Lower leg skin (tissue), 4 donors: ENCODE data around the gene EXOC6B. TPM values are rescaled to one million over a fixed set of nuclear protein-coding genes. Genes with fewer than 3 reads are reported as not detected.

Experiments
- DNase-seq, 2 donors: peaks; one replicate each; pipeline ENCODE4 v3.0.0-alpha.2; 2019; ENCODE audit warnings: low spot score in 2 of 2
- H3K4me3 ChIP-seq: fragments of 200-600 bp; sonication (generic); 2 replicates; pipeline ENCODE4 v1.5.1; 2017; ENCODE audit warnings: mild to moderate bottlenecking, low read depth; ENCODE audit not compliant: poor library complexity, severe bottlenecking
- CTCF ChIP-seq, 3 donors: fragments of 450-650 bp; IDR thresholded peaks; one replicate each; pipeline ENCODE4 v1.5.1; 2016; ENCODE audit warnings: antibody characterized with exemption in 3 of 3, mild to moderate bottlenecking in 3 of 3, moderate library complexity in 2 of 3
- POLR2A ChIP-seq, 2 donors: fragments of 450-650 bp; IDR thresholded peaks; one replicate each; pipeline ENCODE4 v1.6.1; 2016 to 2017; ENCODE audit warnings: antibody characterized with exemption in 2 of 2, mild to moderate bottlenecking in 1 of 2, moderate library complexity in 1 of 2
- WGBS, 2 donors: methylation state at CpG; one replicate each; pipeline ENCODE4 v1.1.5; 2018; 5-methylcytosine and 5-hydroxymethylcytosine counted together
- intact Hi-C: fragments of 100-400 bp; cut with DNase I; formaldehyde crosslinking; loops from one replicate; pipeline ENCODE4 v1.15.0; 2023; ENCODE audit warnings: low total_unique reads
- total RNA-seq, 4 donors: library from RNA; depleted of rRNA; stranded (reverse); fragments of >200 nt; gene quantifications; one replicate each; pipeline ENCODE4 v1.1.0, GENCODE V29; 2016

Gene EXOC6B
- total RNA-seq, 4 donors from 2014 or later, result 85.8 to 164 (median 103) TPM

DNA sequence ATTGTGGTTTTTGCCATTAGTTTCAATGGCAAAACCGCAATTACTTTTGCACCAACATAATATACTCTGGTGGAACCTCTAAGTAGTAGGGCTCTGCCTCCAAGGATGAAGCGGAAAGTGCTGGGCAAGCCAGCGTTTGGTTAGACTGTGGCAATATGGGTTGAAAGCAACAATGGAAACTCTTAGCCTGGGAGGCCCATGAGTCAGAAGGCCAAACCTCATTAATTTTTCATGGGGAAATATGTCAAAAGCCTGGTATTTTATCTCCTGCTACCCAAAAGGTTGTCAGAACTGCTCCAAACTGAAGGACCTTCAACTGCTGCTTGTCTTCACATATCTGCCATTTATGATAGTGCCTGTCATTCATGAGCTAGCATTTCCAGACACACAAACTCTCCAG, 499.1 kb downstream of the EXOC6B start:
- TF ChIP-seq CTCF (IDR thresholded peaks at IDR 0.05), result no peak
- no peak for TF ChIP-seq POLR2A (IDR thresholded peaks at IDR 0.05)
- intact Hi-C loops, result no loop called here
- WGBS, 2 donors, result 83 to 85% methylated on average over 3 of the region's 3 CpGs
- no peak for DNase-seq
- no peak overlapping the region for H3K4me3 ChIP-seq

DNA sequence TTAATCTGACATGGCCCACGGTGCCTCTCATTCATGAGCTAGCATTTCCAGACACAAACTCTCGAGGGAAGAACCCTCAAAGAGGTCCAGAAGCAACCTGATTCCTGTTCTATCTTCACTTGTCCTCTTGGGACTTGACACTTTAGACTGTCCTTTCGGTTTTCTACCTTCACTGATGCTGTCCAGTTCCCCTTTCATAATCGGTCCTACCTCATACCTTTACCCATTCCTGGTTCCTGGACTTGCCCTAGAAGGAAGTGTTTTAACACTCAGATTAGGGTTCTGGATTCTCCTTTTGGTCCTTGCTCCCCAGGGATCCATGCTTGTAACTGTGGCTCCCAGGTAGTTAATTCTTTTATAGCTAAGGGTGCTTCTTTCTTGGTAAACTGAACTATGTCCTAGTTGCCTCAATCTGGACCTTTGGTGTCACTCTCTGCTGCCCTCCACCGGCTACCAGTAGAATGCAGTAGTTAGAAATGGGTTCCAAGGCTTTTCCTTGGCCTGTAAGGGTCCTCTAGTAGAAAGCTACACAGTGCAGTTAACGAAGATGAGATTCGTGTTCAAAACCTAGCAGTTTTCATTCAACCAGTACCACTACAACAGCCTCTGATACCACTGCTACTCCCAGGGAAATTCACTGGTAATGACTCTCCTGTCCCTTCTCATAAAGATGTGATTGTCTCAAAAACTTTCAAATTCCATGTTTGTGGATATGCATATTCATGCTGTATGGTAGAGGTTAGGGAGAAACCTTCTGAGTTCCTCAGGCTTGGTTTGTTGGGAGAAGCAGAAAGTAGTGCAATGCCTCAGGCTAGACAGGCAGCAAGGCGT, 500.0 kb downstream of the EXOC6B start:
- 74 to 85% methylated on average over 8 of the region's 8 CpGs for WGBS, 2 donors
- intact Hi-C loops, result no loop called here
- DNase-seq, result no peak
- TF ChIP-seq POLR2A (IDR thresholded peaks at IDR 0.05) (no peak), CTCF (IDR thresholded peaks at IDR 0.05) (no peak)
- H3K4me3 ChIP-seq, result no peak overlapping the region

DNA sequence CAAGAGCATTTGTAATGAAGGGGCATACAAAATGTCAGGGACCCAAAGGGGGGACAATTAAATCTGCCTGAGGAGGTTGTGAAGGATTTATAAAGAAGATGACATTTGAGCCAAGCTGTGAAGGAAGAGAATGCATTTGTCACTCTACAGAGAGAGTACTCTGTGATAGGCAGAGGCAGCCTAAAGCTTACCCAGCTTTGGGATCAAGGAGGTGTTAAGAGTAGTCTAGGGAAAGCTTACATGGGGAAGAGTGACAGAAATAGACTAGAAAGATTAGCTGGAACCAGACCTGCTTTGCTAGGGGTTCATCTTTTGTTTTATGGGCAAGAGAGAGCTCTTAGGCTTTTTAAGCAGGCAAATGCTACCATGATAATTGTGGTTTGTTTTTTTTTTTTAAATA, 509.1 kb downstream of the EXOC6B start:
- intact Hi-C loops, result no loop called here
- no peak for DNase-seq
- TF ChIP-seq CTCF (IDR thresholded peaks at IDR 0.05), result no peak
- no peak for TF ChIP-seq POLR2A (IDR thresholded peaks at IDR 0.05)
- no peak overlapping the region for H3K4me3 ChIP-seq

- intact Hi-C loops, result no loop called here
- 91 to 97% methylated on average over 7 to 9 of the region's 9 CpGs for WGBS, 2 donors
- H3K4me3 ChIP-seq, result no peak overlapping the region
- TF ChIP-seq POLR2A (IDR thresholded peaks at IDR 0.05) (no peak), CTCF (IDR thresholded peaks at IDR 0.05) (no peak)
- no peak for DNase-seq
Observed at GRCh38 chr2:72300147-72300684, 525.6 kb downstream of the EXOC6B start.

- no peak for DNase-seq
- intact Hi-C loops, result no loop called here
- TF ChIP-seq CTCF (IDR thresholded peaks at IDR 0.05), result no peak
- TF ChIP-seq POLR2A (IDR thresholded peaks at IDR 0.05), result no peak
- no peak overlapping the region for H3K4me3 ChIP-seq
- 51 to 75% methylated on average over 1 of the region's 1 CpG for WGBS, 2 donors
Observed at GRCh38 chr2:72293620-72294019, 532.2 kb downstream of the EXOC6B start.
